K562 (cell line): ENCODE measurements around the gene BAMBI.

Experiments
- KDM4B ChIP-seq, 2 experiments: fragments of 450-650 bp in 1 of 2; sonication (generic) in 1 of 2; IDR thresholded peaks; 2 replicates each; pipeline ENCODE4 v1.6.1; 2016 to 2017; ENCODE audit warnings: borderline replicate concordance in 2 of 2, antibody characterized with exemption in 1 of 2, low read depth in 1 of 2, mild to moderate bottlenecking in 1 of 2
- MTA2 ChIP-seq: fragments of 450-650 bp; IDR thresholded peaks from 2 replicates; pipeline ENCODE4 v1.6.1; 2016; ENCODE audit warnings: low read depth
- POLR3A ChIP-seq: IDR thresholded peaks from 2 replicates; pipeline ENCODE4 v1.6.1; 2011; ENCODE audit warnings: borderline replicate concordance, mild to moderate bottlenecking, moderate library complexity; ENCODE audit not compliant: insufficient read length, insufficient read depth; ENCODE audit errors: extremely low read depth
- TOE1 ChIP-seq, 2 experiments: fragments of 450-650 bp in 1 of 2; sonication (generic) in 1 of 2; formaldehyde crosslinking in 1 of 2; IDR thresholded peaks; 2 replicates each; pipeline versions ENCODE4 v1.7.1 to v1.8.0; 2016 to 2022; ENCODE audit warnings: borderline replicate concordance in 2 of 2, mild to moderate bottlenecking in 2 of 2, antibody characterized with exemption in 1 of 2, inconsistent platforms in 1 of 2, low read depth in 1 of 2, missing genetic modification reagents in 1 of 2, moderate library complexity in 1 of 2

DNA sequence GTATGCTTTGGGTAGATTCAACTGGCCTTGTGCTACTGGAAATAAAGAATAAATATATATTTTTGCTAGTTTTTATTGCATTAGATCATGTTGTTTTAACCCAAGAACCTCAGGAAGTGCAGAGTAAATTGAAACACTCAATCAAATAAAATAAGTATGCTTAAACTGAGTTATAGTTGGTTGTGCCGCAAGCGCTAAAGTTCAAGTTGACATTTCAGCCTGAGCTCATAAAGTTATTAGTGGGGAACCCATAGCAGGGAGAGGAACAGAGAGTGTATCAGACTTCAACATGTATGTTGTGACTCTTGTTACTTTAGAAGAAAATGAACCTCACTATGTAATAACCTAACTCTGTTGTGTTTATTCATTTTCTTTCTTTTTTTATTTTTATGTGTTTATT lies 25.2 kb upstream of the BAMBI start:
- TF ChIP-seq KDM4B (IDR thresholded peaks at IDR 0.05; ENCODE audit: borderline replicate concordance in 2 of 2, low read depth in 1 of 2) (no peak), MTA2 (no peak), TOE1 (IDR thresholded peaks at IDR 0.05; ENCODE audit: borderline replicate concordance) (no peak), TOE1 (CRISPR knock-in tag; IDR thresholded peaks at IDR 0.05; ENCODE audit: borderline replicate concordance, low read depth) (no peak), POLR3A (no peak)
